ENCODE measurements around the gene MAML2. TPM values are rescaled to one million over a fixed set of nuclear protein-coding genes. Genes with fewer than 3 reads are reported as not detected.

The MAML2 gene
- total and polyA plus RNA-seq, 2 of the 13 experiments (the other 11 are each of a cell fraction or from before 2014, with no cell fraction given): 2.3 to 25.9 TPM

GRCh38 chr11:96389720-96390487, 46.9 kb upstream of the MAML2 start, which contains the start of the genes CCDC82 and JRKL (continued):
- no peak for TF ChIP-seq ZNF512 (CRISPR knock-in tag; IDR thresholded peaks at IDR 0.05)
- peak; percentile 74 for TF ChIP-seq DR1 (CRISPR knock-in tag; IDR thresholded peaks at IDR 0.05)
- no peak for TF ChIP-seq NR2F2 (IDR thresholded peaks at IDR 0.05; ENCODE audit: borderline replicate concordance, low read depth)
- peak; percentile 58 to 83 for TF ChIP-seq POLR2A (IDR thresholded peaks at IDR 0.05; ENCODE audit: insufficient read depth in 1 of 2, low read depth in 2 of 2, low read length in 2 of 2)
- no peak for TF ChIP-seq SKI (IDR thresholded peaks at IDR 0.05; ENCODE audit: partially characterized antibody)
- TF ChIP-seq MEIS2 (CRISPR knock-in tag; IDR thresholded peaks at IDR 0.05): no peak
- 0 out of 2 replicates have a peak, but pooled peaks have one; percentile 64 for TF ChIP-seq ZSCAN25 (CRISPR knock-in tag; IDR thresholded peaks at IDR 0.05)
- 0 out of 2 replicates have a peak, but pooled peaks have one; percentile 57 for TF ChIP-seq ZNF709 (CRISPR knock-in tag; IDR thresholded peaks at IDR 0.05)
- TF ChIP-seq SATB2 (CRISPR knock-in tag; IDR thresholded peaks at IDR 0.05): no peak
- TF ChIP-seq ARHGAP35 (CRISPR knock-in tag; IDR thresholded peaks at IDR 0.05; ENCODE audit: borderline replicate concordance): no peak
- peak; percentile 89 for TF ChIP-seq POLR2G (IDR thresholded peaks at IDR 0.05; ENCODE audit: low read depth, low read length)
- TF ChIP-seq ZNF333 (CRISPR knock-in tag; IDR thresholded peaks at IDR 0.05; ENCODE audit: borderline replicate concordance): no peak
- no peak for TF ChIP-seq RAD51 (IDR thresholded peaks at IDR 0.05; ENCODE audit: borderline replicate concordance)
- no peak for TF ChIP-seq BCL6 (CRISPR knock-in tag; IDR thresholded peaks at IDR 0.05)
- TF ChIP-seq LRRFIP1 (CRISPR knock-in tag; conservative IDR thresholded peaks at IDR 0.05): no peak
- TF ChIP-seq ZNF747 (CRISPR knock-in tag; IDR thresholded peaks at IDR 0.05; ENCODE audit: borderline replicate concordance): peak; percentile 93
- no peak for TF ChIP-seq TBP (CRISPR knock-in tag; IDR thresholded peaks at IDR 0.05)
- no peak for TF ChIP-seq ELK4 (CRISPR knock-in tag; IDR thresholded peaks at IDR 0.05; ENCODE audit: borderline replicate concordance)
- TF ChIP-seq ZNF180 (CRISPR knock-in tag; IDR thresholded peaks at IDR 0.05; ENCODE audit: borderline replicate concordance, low read depth): no peak
- TF ChIP-seq NFE2 (CRISPR knock-in tag; IDR thresholded peaks at IDR 0.05): no peak
- TF ChIP-seq MAFF (IDR thresholded peaks at IDR 0.05; ENCODE audit: low read depth, low read length): no peak
- peak; percentile 52; the same call in 1 of the 2 replicates for TF ChIP-seq CSRNP1 (CRISPR knock-in tag; IDR thresholded peaks at IDR 0.05)
- no peak for TF ChIP-seq ZNF225 (CRISPR knock-in tag; IDR thresholded peaks at IDR 0.05)
- no peak for TF ChIP-seq SYNCRIP (IDR thresholded peaks at IDR 0.05; ENCODE audit: insufficient read depth, low read depth, low read length)
- TF ChIP-seq BORCS8-MEF2B (CRISPR knock-in tag; IDR thresholded peaks at IDR 0.05): peak; percentile 41; the same call in 1 of the 2 replicates
